ENCODE measurements around the gene NEURL1.

- TF ChIP-seq POLR2A (IDR thresholded peaks at IDR 0.05) (no peak), CTCF (IDR thresholded peaks at IDR 0.05) (no peak)
Observed at GRCh38 chr10:103495321-103495720, 1.8 kb downstream of the NEURL1 start.

Measured in Peyer's patch (tissue), 4 donors.